Heart left ventricle (tissue), 13 donors: Measurements from ENCODE around the gene GRHPR.

ENCODE experiments used
- CTCF ChIP-seq, 12 donors: fragments of 200-600 bp; sonication (generic) in 4 of 12; IDR thresholded peaks; one replicate each; pipeline versions ENCODE4 v1.5.0 to v1.8.0; 2018 to 2022; ENCODE audit warnings: antibody characterized with exemption in 12 of 12, mild to moderate bottlenecking in 5 of 12
- POLR2A ChIP-seq, 2 donors: fragments of 450-650 bp; IDR thresholded peaks; one replicate each; pipeline ENCODE4 v1.6.1; 2017; ENCODE audit warnings: antibody characterized with exemption in 2 of 2, mild to moderate bottlenecking in 2 of 2, moderate library complexity in 2 of 2
- donor health status: ischemic (EF 13 %, LVEDD 7.1; RV severe dilation, severe dysfunction).
- donor health status: DM: no; HTN: yes; CAD: no.
- donor health status: DM: no; HTN: no; CAD: no.
- donor health status: ischemic (EF 25% LVEDD 6.9; RV normal size, moderate dysfunction).
- donor health status: ischemic (EF 25% LVEDD 5.7; RV mildly dilated, moderate dysfunction).
- donor health status: ischemic (EF 35%, LVEDD 5.7; RV mildly dilated, moderate dysfunction).
- donor health status: nonischemic (EF 11% LVEDD 7.7; RV severe dilation, severe dysfunction).
- donor health status: DM: yes; HTN: yes; CAD: no.
- donor health status: PGD.
- donor health status: ischemic (EF 29% LVEDD 5.4; RV normal size, mild dysfunction).
- donor health status: nonischemic (EF 23%, LVEDD 6.1; RV moderate dilation, normal function).

- TF ChIP-seq CTCF (IDR thresholded peaks at IDR 0.05) (no peak), POLR2A (IDR thresholded peaks at IDR 0.05) (no peak)
Measured at GRCh38 chr9:37446401-37446800, 23.9 kb downstream of the GRHPR start.
